Left ventricle myocardium inferior (tissue), 1 donor: ENCODE data around the gene INO80D. TPM values are rescaled to one million over a fixed set of nuclear protein-coding genes. Genes with fewer than 3 reads are reported as not detected.
"Not testable (repeated sequence)": the region's sequence is repeated elsewhere in the genome, so short reads cannot be mapped to it uniquely, and the experiment has no call there.

ENCODE experiments used
- DNase-seq: peaks from one replicate; pipeline ENCODE4 v3.0.0-alpha.2; 2020
- H3K27ac ChIP-seq: fragments of 200-600 bp; replicated peaks from 2 replicates; pipeline ENCODE4 v1.8.0; 2021
- H3K27me3 ChIP-seq: fragments of 200-600 bp; 2 replicates; pipeline ENCODE4 v1.8.0; 2021; ENCODE audit warnings: low read depth
- H3K36me3 ChIP-seq: fragments of 200-600 bp; 2 replicates; pipeline ENCODE4 v1.8.0; 2021
- H3K4me1 ChIP-seq: fragments of 200-600 bp; 2 replicates; pipeline ENCODE4 v1.8.0; 2021
- H3K4me3 ChIP-seq: fragments of 200-600 bp; 2 replicates; pipeline ENCODE4 v1.8.0; 2021; ENCODE audit warnings: mild to moderate bottlenecking, moderate library complexity
- H3K9me3 ChIP-seq: fragments of 200-600 bp; replicated peaks from 2 replicates; pipeline ENCODE4 v1.8.0; 2021
- intact Hi-C: fragments of 100-400 bp; cut with micrococcal nuclease; formaldehyde crosslinking; loops from one replicate; pipeline ENCODE4 v1.11.0; 2022
- total RNA-seq: library from RNA; stranded (reverse); fragmentation: NEBNext Ultra II Directional; extraction: Animal tissue kit (Norgen Biotek cat#: 25700); gene quantifications from one replicate; pipeline ENCODE4 v1.2.1, GENCODE V29; 2021
- TF ChIP-seq, protein P1 (sequence below): fragments of 200-600 bp; IDR thresholded peaks from 2 replicates; pipeline ENCODE4 v1.8.0; 2021; ENCODE audit warnings: antibody characterized with exemption, mild to moderate bottlenecking, borderline replicate concordance
- donor health status: DM: no; HTN: yes; CAD: no; lungs with severe emphysema.

The INO80D gene
- total RNA-seq, 1 donor from 2014 or later, result 12.8 TPM

DNA sequence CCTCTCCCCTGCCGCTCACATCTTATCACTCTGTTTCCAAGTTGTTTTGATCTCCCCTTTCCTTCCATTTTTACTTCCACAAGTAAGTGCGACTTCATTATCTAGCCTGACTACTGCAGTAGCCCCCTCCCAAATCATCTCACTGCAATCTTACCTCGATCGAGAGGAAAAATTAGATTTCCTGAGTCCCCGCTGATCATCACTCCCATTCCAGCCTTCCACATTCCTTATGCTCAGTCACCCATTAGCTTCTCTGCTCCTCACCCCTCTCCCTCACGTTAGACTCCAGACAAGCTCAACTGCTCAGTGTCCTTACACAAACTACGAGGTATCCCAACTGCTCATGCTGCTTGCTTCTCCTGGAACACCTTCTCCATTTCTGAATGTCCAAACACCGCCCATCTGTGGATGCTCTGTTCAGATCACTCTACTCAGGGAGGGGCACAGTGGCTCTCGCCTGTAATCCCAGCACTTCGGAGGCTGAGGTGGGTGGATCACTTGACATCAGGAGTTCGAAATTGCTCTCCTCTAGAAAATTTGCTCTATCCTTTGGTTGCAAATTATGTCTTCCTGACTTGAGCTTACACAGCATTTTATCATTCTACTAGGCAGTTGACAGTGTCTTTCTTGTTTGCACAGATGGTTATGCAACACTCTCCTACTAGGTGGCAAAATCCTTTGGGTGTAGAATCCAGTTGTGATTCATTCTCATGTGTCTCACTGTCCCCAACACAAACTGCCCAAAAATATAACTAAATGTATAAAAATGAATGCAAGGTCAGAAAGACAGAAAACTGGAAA is 96.5 kb downstream of the INO80D start:
- Histone ChIP-seq H3K27me3 (no peaks in the 10 kb centered on the region), H3K27ac (no peak overlapping the region), H3K4me3 (no peak overlapping the region), H3K36me3 (peaks cover 22% of the 10 kb centered on the region), H3K9me3 (no peaks in the 10 kb centered on the region), H3K4me1 (no peaks in the 10 kb centered on the region)
- intact Hi-C loops, result no loop called here
- TF ChIP-seq, protein P1, sequence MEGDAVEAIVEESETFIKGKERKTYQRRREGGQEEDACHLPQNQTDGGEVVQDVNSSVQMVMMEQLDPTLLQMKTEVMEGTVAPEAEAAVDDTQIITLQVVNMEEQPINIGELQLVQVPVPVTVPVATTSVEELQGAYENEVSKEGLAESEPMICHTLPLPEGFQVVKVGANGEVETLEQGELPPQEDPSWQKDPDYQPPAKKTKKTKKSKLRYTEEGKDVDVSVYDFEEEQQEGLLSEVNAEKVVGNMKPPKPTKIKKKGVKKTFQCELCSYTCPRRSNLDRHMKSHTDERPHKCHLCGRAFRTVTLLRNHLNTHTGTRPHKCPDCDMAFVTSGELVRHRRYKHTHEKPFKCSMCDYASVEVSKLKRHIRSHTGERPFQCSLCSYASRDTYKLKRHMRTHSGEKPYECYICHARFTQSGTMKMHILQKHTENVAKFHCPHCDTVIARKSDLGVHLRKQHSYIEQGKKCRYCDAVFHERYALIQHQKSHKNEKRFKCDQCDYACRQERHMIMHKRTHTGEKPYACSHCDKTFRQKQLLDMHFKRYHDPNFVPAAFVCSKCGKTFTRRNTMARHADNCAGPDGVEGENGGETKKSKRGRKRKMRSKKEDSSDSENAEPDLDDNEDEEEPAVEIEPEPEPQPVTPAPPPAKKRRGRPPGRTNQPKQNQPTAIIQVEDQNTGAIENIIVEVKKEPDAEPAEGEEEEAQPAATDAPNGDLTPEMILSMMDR, result no peak
- DNase-seq, result no peak

DNA sequence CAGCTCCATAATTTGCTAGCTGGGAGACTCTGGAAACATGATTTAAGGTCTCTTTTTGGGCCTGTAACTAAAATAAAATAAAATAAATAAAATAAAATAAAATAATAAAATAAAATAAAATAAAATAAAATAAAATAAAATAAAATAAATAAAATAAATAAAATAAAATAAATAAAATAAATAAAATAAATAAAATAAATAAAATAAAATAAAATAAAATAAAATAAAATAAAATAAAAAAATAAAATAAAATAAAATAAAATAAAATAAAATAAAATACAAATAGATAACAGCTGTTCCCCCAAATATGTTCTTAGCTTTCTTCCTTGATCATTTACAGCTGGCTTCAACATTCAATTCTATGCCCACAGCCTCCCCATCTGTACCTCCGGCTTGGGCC is 97.3 kb downstream of the INO80D start:
- DNase-seq, H3K4me1 ChIP-seq, H3K9me3 ChIP-seq, intact Hi-C loops, H3K27me3 ChIP-seq, H3K27ac ChIP-seq, H3K4me3 ChIP-seq: not testable (repeated sequence)
- H3K36me3 ChIP-seq, result peaks cover 22% of the 10 kb centered on the region

DNA sequence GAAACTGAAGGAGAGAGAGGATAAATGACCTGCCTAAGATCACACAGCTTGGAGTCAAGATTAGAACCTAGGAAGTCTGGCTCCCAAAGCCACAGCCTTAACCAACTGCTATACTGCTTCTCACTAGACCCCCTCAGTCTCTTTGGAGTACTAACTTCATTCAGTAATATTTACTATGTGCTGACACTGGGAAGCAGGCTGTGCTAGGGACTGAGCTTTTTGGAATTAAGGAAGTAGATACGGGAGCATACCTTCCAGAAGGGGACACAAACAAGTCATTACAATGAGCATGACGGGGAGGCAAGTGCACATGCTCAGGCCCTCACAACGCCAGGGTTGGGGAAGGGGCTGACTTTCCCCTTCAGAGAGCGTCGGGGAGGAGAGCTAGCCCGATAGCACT is 97.7 kb downstream of the INO80D start:
- Histone ChIP-seq H3K27ac (no peak overlapping the region), H3K36me3 (peaks cover 22% of the 10 kb centered on the region), H3K27me3 (no peaks in the 10 kb centered on the region), H3K4me3 (no peak overlapping the region), H3K9me3 (no peaks in the 10 kb centered on the region), H3K4me1 (no peaks in the 10 kb centered on the region)
- no peak for DNase-seq
- intact Hi-C loops, result no loop called here
- TF ChIP-seq, protein P1, result no peak

DNA sequence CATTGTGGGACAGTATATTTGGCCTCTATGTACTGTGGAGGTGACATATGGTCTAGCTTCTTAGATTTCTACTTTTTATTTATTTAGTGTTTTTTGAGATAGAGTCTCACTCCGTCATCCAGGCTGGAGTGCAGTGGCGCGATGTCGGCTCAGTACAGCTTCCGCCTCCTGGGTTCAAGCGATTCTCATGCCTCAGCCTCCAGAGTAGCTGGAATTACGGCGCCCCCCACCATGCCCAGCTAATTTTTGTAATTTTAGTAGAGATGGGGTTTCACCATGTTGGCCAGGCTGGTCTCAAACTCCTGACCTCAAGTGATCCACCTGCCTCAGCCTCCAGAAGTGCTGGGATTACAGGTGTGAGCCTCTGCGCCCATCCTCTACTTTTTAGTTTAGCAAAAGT is 99.6 kb downstream of the INO80D start:
- H3K4me1 ChIP-seq, H3K27ac ChIP-seq, H3K36me3 ChIP-seq, H3K27me3 ChIP-seq, H3K4me3 ChIP-seq, H3K9me3 ChIP-seq, intact Hi-C loops, DNase-seq: not testable (repeated sequence)

DNA sequence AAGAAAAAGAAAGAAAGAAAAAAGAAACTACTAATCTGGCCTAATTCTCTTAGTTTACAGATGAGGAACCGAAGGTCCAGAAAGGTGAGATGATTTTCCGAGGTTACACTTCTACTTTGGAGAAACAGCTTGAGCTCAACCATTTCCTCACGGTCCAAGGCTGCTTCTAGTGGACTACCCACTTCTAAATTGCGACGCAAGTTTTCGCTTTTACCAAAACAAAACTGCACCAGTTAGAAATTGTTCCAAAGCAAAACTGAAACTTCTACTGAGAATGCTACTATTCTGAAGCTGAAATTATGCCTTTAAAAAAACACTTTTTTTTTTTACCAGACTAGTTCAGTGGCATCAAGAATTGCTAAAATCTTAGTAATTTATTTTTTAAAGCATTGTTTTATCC is 101.6 kb downstream of the INO80D start:
- DNase-seq, result no peak
- Histone ChIP-seq H3K4me3 (no peak overlapping the region), H3K27me3 (no peaks in the 10 kb centered on the region), H3K9me3 (no peaks in the 10 kb centered on the region), H3K4me1 (no peaks in the 10 kb centered on the region), H3K36me3 (no peaks in the 10 kb centered on the region), H3K27ac (no peak overlapping the region)
- intact Hi-C loops, result no loop called here
- TF ChIP-seq, protein P1, result no peak

DNA sequence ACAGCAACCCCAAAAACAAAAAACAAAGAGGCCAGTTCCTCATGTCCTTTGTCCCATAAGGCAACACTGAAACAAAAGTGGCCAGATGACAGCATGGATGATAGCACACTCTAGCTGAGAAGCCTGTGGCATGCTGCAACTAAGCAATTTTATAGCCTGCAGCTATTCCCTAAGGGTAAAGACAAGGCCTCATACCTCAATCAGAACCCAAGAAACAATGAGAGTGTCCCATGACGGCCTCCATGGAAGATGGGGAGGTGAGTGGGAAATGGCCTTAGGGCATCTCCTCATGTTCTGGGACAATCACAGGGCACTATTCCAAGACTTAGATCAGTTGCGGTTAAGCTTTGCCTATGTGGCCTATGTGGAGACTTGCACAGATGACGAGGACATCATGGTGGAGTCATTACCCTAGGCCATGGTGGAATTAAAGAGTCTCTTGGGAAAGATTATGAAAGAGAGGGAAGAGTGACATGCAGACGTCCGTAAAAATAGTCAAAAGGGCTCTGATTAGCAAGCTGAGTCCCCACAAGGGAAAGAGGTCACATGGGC is 103.1 kb downstream of the INO80D start:
- intact Hi-C loops, result no loop called here
- Histone ChIP-seq H3K9me3 (no peaks in the 10 kb centered on the region), H3K36me3 (no peaks in the 10 kb centered on the region), H3K27me3 (no peaks in the 10 kb centered on the region), H3K27ac (no peak overlapping the region), H3K4me3 (no peak overlapping the region), H3K4me1 (no peaks in the 10 kb centered on the region)
- TF ChIP-seq, protein P1, result no peak
- DNase-seq, result no peak

DNA sequence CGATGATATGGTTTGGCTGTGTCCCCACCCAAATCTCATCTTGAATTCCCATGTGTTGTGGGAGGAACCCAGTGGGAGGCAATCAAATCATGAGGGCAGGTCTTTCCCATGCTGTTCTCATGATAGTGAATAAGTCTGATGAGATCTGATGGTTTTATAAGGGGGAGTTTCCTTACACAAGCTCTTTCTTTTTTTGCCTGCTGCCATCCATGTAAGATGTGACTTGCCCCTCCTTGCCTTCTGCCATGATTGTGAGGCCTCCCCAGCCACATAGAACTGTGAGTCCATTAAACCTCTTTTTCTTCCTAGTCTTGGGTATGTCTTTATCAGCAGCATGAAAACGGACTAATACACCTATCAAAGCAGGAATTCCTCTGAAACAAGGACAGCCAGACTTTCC is 107.2 kb downstream of the INO80D start:
- DNase-seq, H3K36me3 ChIP-seq, H3K4me3 ChIP-seq, H3K9me3 ChIP-seq, H3K4me1 ChIP-seq, H3K27me3 ChIP-seq, H3K27ac ChIP-seq, intact Hi-C loops: not testable (repeated sequence)

DNA sequence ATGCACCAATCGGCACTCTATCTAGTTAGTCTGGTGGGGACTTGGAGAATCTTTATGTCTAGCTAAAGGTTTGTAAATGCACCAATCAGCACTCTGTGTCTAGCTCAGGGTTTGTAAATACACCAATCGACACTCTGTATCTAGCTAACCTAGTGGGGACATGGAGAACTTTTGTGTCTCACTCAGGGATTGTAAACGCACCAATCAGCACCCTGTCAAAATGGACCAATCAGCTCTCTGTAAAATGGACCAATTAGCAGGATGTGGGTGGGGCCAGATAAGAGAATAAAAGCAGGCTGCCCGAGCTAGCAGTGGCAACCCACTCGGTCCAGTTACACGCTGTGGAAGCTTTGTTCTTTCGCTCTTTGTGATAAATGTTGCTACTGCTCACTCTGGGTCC is 108.3 kb downstream of the INO80D start:
- intact Hi-C loops, H3K27me3 ChIP-seq, H3K4me3 ChIP-seq, H3K9me3 ChIP-seq, H3K36me3 ChIP-seq, DNase-seq, H3K4me1 ChIP-seq, H3K27ac ChIP-seq: not testable (repeated sequence)

DNA sequence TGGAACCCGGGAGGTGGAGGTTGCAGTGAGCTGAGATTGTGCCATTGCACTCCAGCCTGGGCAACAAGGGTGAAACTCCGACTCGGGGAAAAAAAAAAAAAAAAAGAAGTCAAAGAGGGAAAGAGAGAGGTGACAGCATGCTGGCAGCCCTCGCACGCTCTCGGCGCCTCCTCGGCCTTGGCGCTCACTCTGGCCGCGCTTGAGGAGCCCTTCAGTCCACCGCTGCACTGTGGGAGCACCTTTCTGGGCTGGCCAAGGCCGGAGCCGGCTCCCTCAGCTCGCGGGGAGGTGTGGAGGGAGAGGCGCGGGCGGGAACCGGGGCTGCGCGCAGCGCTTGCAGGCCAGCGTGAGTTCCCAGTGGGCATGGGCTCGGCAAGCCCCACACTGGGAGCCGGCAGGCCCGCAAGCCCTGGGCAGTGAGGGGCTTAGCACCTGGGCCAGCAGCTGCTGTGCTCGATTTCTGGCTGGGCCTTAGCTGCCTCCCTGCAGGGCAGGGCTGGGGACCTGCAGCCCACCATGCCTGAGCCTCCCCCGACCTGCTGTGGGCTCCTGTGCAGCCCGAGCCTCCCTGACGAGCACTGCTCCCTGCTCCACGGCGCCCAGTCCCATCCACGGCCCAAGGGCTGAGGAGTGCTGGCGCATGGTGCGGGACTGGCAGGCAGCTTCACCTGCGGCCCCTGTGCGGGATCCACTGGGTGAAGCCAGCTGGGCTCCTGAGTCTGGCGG is 108.9 kb downstream of the INO80D start:
- H3K36me3 ChIP-seq, DNase-seq, H3K4me1 ChIP-seq, H3K27me3 ChIP-seq, intact Hi-C loops, H3K27ac ChIP-seq, H3K4me3 ChIP-seq, H3K9me3 ChIP-seq: not testable (repeated sequence)
